A549 (cell line): Measurements from ENCODE around the gene BARX2. TPM values are rescaled to one million over a fixed set of nuclear protein-coding genes. Genes with fewer than 3 reads are reported as not detected.

Source experiments
- ATAC-seq, 2 experiments: fragments of 200-7000 bp in 1 of 2; fragments of >200 bp in 1 of 2; cut with Nextera tagmentation in 1 of 2; cut with Tn5 transposase in 1 of 2; 3 replicates each; pipeline versions ENCODE4 v1.8.0 to v1.9.1; 2018 to 2020; ENCODE audit warnings: mild to moderate bottlenecking in 1 of 2, moderate library complexity in 1 of 2
- CTCF ChIA-PET: fragments of 300-600 bp; sonication (Branson Sonifier 250); formaldehyde crosslinking; extraction: SDS; loops from one replicate; lab custom pipeline; 2021; ENCODE audit warnings: antibody characterized with exemption, inconsistent platforms; lab: Yijun Ruan, JAX
- POLR2A ChIA-PET: fragments of 350-600 bp; formaldehyde crosslinking; extraction: SDS; loops from one replicate; lab custom pipeline; 2021; ENCODE audit warnings: antibody characterized with exemption, inconsistent platforms; lab: Yijun Ruan, JAX
- DNase-seq, 2 experiments: peaks; one replicate each; pipeline versions ENCODE4 v3.0.0 to v3.0.0-alpha.2; 2011 to 2016; ENCODE audit warnings: low read depth in 1 of 2, low spot score in 1 of 2
- FAIRE-seq: peaks from 2 replicates; lab custom pipeline; 2011; peaks lifted over from hg19 to GRCh38; lab: Jason Lieb, UNC
- H3K27ac ChIP-seq, 2 experiments: fragments of >200 bp; sonication (Bioruptor Twin); formaldehyde crosslinking; 3 replicates each; pipeline ENCODE4 v1.5.1; 2016 to 2017
- H3K4me1 ChIP-seq: fragments of >200 bp; sonication (Bioruptor Twin); formaldehyde crosslinking; 3 replicates; pipeline ENCODE4 v1.6.1; 2016
- H3K4me2 ChIP-seq: fragments of >200 bp; sonication (Bioruptor Twin); formaldehyde crosslinking; 3 replicates; pipeline ENCODE4 v1.6.1; 2016
- H3K4me3 ChIP-seq: fragments of >200 bp; sonication (Bioruptor Twin); formaldehyde crosslinking; 3 replicates; pipeline ENCODE4 v1.5.1; 2016
- H3K9me3 ChIP-seq: fragments of >200 bp; sonication (Bioruptor Twin); formaldehyde crosslinking; 3 replicates; pipeline ENCODE4 v1.6.1; 2016
- BCL3 ChIP-seq: fragments of >200 bp; sonication (Bioruptor Twin); formaldehyde crosslinking; IDR thresholded peaks from 3 replicates; pipeline ENCODE4 v1.6.1; 2016
- BHLHE40 ChIP-seq: IDR thresholded peaks from 2 replicates; pipeline ENCODE4 v1.6.1; 2012; ENCODE audit warnings: low read depth, low read length, inconsistent platforms
- CBX8 ChIP-seq: fragments of 200-600 bp; sonication (generic); IDR thresholded peaks from 2 replicates; pipeline ENCODE4 v1.6.1; 2016
- E2F6 ChIP-seq: IDR thresholded peaks from 2 replicates; pipeline ENCODE4 v1.6.1; 2012; ENCODE audit warnings: low read depth, borderline replicate concordance
- EP300 ChIP-seq, 2 experiments: fragments of >200 bp; sonication (Bioruptor Twin); formaldehyde crosslinking; IDR thresholded peaks; 2 replicates in 1 of 2; 3 replicates in 1 of 2; pipeline ENCODE4 v1.6.1; 2016 to 2017
- ESRRA ChIP-seq: fragments of 150-350 bp; IDR thresholded peaks from 2 replicates; pipeline ENCODE4 v1.6.1; 2014; ENCODE audit warnings: mild to moderate bottlenecking, low read length, borderline replicate concordance
- FOSB ChIP-seq: fragments of 250-450 bp; sonication (Bioruptor Pico); IDR thresholded peaks from 2 replicates; pipeline ENCODE4 v1.5.0; 2020; ENCODE audit warnings: mild to moderate bottlenecking, moderate library complexity
- FOSL2 ChIP-seq, 2 experiments: fragments of 450-650 bp in 1 of 2; fragments of >200 bp in 1 of 2; sonication (Bioruptor Twin) in 1 of 2; formaldehyde crosslinking; IDR thresholded peaks; 2 replicates each; pipeline versions ENCODE4 v1.5.0 to v1.6.1; 2016 to 2020; ENCODE audit warnings: mild to moderate bottlenecking in 1 of 2, moderate library complexity in 1 of 2
- FOXS1 ChIP-seq: fragments of 250-450 bp; sonication (Bioruptor Pico); IDR thresholded peaks from 2 replicates; pipeline ENCODE4 v1.5.0; 2020; ENCODE audit warnings: mild to moderate bottlenecking, moderate library complexity
- GATA3 ChIP-seq: IDR thresholded peaks from 2 replicates; pipeline ENCODE4 v1.6.1; 2012; ENCODE audit warnings: borderline replicate concordance
- HDAC2 ChIP-seq: fragments of 200-600 bp; sonication (generic); IDR thresholded peaks from 2 replicates; pipeline ENCODE4 v1.6.1; 2016
- HES2 ChIP-seq: fragments of >200 bp; sonication (Bioruptor Twin); formaldehyde crosslinking; IDR thresholded peaks from 2 replicates; pipeline ENCODE4 v1.6.1; 2016
- HEYL ChIP-seq: fragments of 250-450 bp; sonication (Bioruptor Pico); IDR thresholded peaks from 2 replicates; pipeline ENCODE4 v1.8.0; 2021; ENCODE audit warnings: mild to moderate bottlenecking, moderate library complexity
- HMGXB4 ChIP-seq: fragments of 250-450 bp; sonication (Bioruptor Pico); IDR thresholded peaks from 2 replicates; pipeline ENCODE4 v1.5.0; 2021; ENCODE audit warnings: mild to moderate bottlenecking, moderate library complexity, borderline replicate concordance
- HOXA7 ChIP-seq: fragments of 250-450 bp; sonication (Bioruptor Pico); IDR thresholded peaks from 2 replicates; pipeline ENCODE4 v1.5.0; 2020; ENCODE audit warnings: mild to moderate bottlenecking, moderate library complexity
- JUN ChIP-seq, 2 experiments: fragments of >200 bp; sonication (Bioruptor Twin); formaldehyde crosslinking; IDR thresholded peaks; 2 replicates in 1 of 2; 3 replicates in 1 of 2; pipeline ENCODE4 v1.6.1; 2016 to 2017
- JUNB ChIP-seq: fragments of >200 bp; sonication (Bioruptor Twin); formaldehyde crosslinking; IDR thresholded peaks from 2 replicates; pipeline ENCODE4 v1.6.1; 2016
- KDM1A ChIP-seq: fragments of 200-600 bp; sonication (generic); IDR thresholded peaks from 2 replicates; pipeline ENCODE4 v1.6.1; 2016; ENCODE audit warnings: low read depth, mild to moderate bottlenecking
- KDM5A ChIP-seq: fragments of 200-600 bp; sonication (generic); IDR thresholded peaks from 2 replicates; pipeline ENCODE4 v1.6.1; 2016; ENCODE audit warnings: antibody characterized with exemption, mild to moderate bottlenecking
- MAFK ChIP-seq: fragments of 450-650 bp; IDR thresholded peaks from 2 replicates; pipeline ENCODE4 v1.6.1; 2014; ENCODE audit not compliant: partially characterized antibody
- MAX ChIP-seq: IDR thresholded peaks from 2 replicates; pipeline ENCODE4 v1.6.1; 2012
- MAZ ChIP-seq: fragments of 150-350 bp; IDR thresholded peaks from 2 replicates; pipeline ENCODE4 v1.6.1; 2014; ENCODE audit warnings: antibody characterized with exemption, low read depth, low read length, borderline replicate concordance
- NFE2L2 ChIP-seq: fragments of 150-350 bp; conservative IDR thresholded peaks from 2 replicates; pipeline ENCODE4 v1.6.1; 2014; ENCODE audit warnings: low read length
- NR3C1 ChIP-seq: fragments of >200 bp; sonication (Bioruptor Twin); formaldehyde crosslinking; IDR thresholded peaks from 3 replicates; pipeline ENCODE4 v1.6.1; 2017
- PHF8 ChIP-seq: fragments of 200-600 bp; sonication (generic); IDR thresholded peaks from 2 replicates; pipeline ENCODE4 v1.6.1; 2016; ENCODE audit warnings: low read depth, mild to moderate bottlenecking, antibody characterized with exemption, moderate library complexity, borderline replicate concordance
- POLR2AphosphoS2 ChIP-seq: conservative IDR thresholded peaks from 2 replicates; pipeline ENCODE4 v1.6.1; 2012; ENCODE audit warnings: low read length, improper control_type of control experiment, inconsistent platforms
- RARB ChIP-seq: fragments of 250-450 bp; sonication (Bioruptor Pico); IDR thresholded peaks from 2 replicates; pipeline ENCODE4 v1.8.0; 2021; ENCODE audit warnings: mild to moderate bottlenecking, moderate library complexity
- RFX5 ChIP-seq: fragments of 450-650 bp; IDR thresholded peaks from 2 replicates; pipeline ENCODE4 v1.7.1; 2014; ENCODE audit warnings: antibody characterized with exemption, mild to moderate bottlenecking, moderate library complexity
- SMC3 ChIP-seq: fragments of >200 bp; sonication (Bioruptor Twin); formaldehyde crosslinking; IDR thresholded peaks from 3 replicates; pipeline ENCODE4 v1.6.1; 2018; ENCODE audit warnings: inconsistent platforms
- SREBF2 ChIP-seq: fragments of 450-650 bp; IDR thresholded peaks from 2 replicates; pipeline ENCODE4 v1.6.1; 2014; ENCODE audit warnings: mild to moderate bottlenecking, moderate library complexity
- TFCP2L1 ChIP-seq: fragments of 250-450 bp; sonication (Bioruptor Pico); IDR thresholded peaks from 2 replicates; pipeline ENCODE4 v1.5.0; 2021; ENCODE audit warnings: mild to moderate bottlenecking
- ZSCAN20 ChIP-seq: fragments of 250-450 bp; sonication (Bioruptor Pico); IDR thresholded peaks from 2 replicates; pipeline ENCODE4 v1.8.0; 2022; ENCODE audit warnings: mild to moderate bottlenecking, moderate library complexity
- WGBS: methylation state at CpG from one replicate; pipeline ENCODE4 v1.1.6; 2017; ENCODE audit errors: missing lambda C conversion rate; 5-methylcytosine and 5-hydroxymethylcytosine counted together
- polyA plus RNA-seq, 4 experiments: library from polyadenylated mRNA; depleted of rRNA in 3 of 4; stranded (reverse); fragments of >200 nt; fragmentation: RNase III in 1 of 4; extraction: RNeasy Plus Mini Kit Qiagen cat#74134 plus additional on column Dnase treatment in 1 of 4; gene quantifications; 2 replicates in 3 of 4; 3 replicates in 1 of 4; pipeline ENCODE4 v1.2.3, GENCODE V29; 2011 to 2017

The BARX2 gene
- polyA plus RNA-seq, 2 of the 4 experiments (the other 2 are of a cell fraction), result not detected

- WGBS, result 34% methylated on average over 4 of the region's 4 CpGs
- ATAC-seq (no peak), FAIRE-seq (no peak), DNase-seq (no peak)
- CTCF ChIA-PET, result no interaction called here
- H3K4me1 ChIP-seq, result no peaks in the 10 kb centered on the region
- H3K4me3 ChIP-seq, result no peak overlapping the region
- no peak overlapping the region for H3K27ac ChIP-seq
- no peaks in the 10 kb centered on the region for H3K9me3 ChIP-seq
- POLR2A ChIA-PET, result no interaction called here
- no peak for TF ChIP-seq SMC3
- H3K4me2 ChIP-seq, result no peak overlapping the region
Observed at GRCh38 chr11:129404731-129405130, 29.1 kb downstream of the BARX2 start.

GRCh38 chr11:129408865-129409444 lies 33.3 kb downstream of the BARX2 start:
- 43% methylated on average over 5 of the region's 5 CpGs for WGBS
- no peak for DNase-seq
- ChIA-PET CTCF (no interaction called here), POLR2A (no interaction called here)
- H3K9me3 ChIP-seq, result no peaks in the 10 kb centered on the region
- FAIRE-seq, result no peak
- no peaks in the 10 kb centered on the region for H3K4me1 ChIP-seq
- H3K4me2 ChIP-seq, result no peak overlapping the region
- ATAC-seq, result no peak
- no peak overlapping the region for H3K4me3 ChIP-seq
- no peak for TF ChIP-seq FOXS1 (CRISPR knock-in tag)
- no peak for TF ChIP-seq KDM1A
- TF ChIP-seq PHF8, result no peak
- no peak for TF ChIP-seq RARB (CRISPR knock-in tag)
- no peak for TF ChIP-seq HDAC2
- TF ChIP-seq HOXA7 (CRISPR knock-in tag), result no peak
- TF ChIP-seq FOSB (CRISPR knock-in tag), result no peak
- TF ChIP-seq GATA3, result no peak
- TF ChIP-seq BCL3, result no peak
- TF ChIP-seq FOSL2 (IDR thresholded peaks at IDR 0.05), result no peak
- TF ChIP-seq FOSL2 (CRISPR knock-in tag; IDR thresholded peaks at IDR 0.05), result no peak
- TF ChIP-seq POLR2AphosphoS2, result no peak
- no peak for TF ChIP-seq SMC3
- TF ChIP-seq SREBF2, result no peak
- no peak for TF ChIP-seq HEYL (CRISPR knock-in tag)
- TF ChIP-seq MAFK, result no peak
- TF ChIP-seq NFE2L2, result no peak
- no peak for TF ChIP-seq RFX5
- no peak for TF ChIP-seq ZSCAN20 (CRISPR knock-in tag)
- TF ChIP-seq MAX, result no peak
- H3K27ac ChIP-seq, result no peak overlapping the region

- no peak overlapping the region for H3K4me2 ChIP-seq
- no peak for TF ChIP-seq JUNB
- no peak for TF ChIP-seq ESRRA
- TF ChIP-seq NR3C1, result no peak
- TF ChIP-seq BHLHE40, result no peak
- no peak for TF ChIP-seq EP300 (IDR thresholded peaks at IDR 0.05)
- TF ChIP-seq E2F6, result no peak
- TF ChIP-seq TFCP2L1 (CRISPR knock-in tag), result no peak
- no peak for TF ChIP-seq HOXA7 (CRISPR knock-in tag)
- TF ChIP-seq HMGXB4 (CRISPR knock-in tag), result no peak
- TF ChIP-seq HEYL (CRISPR knock-in tag), result no peak
- TF ChIP-seq PHF8, result no peak
- no peak for TF ChIP-seq JUN (IDR thresholded peaks at IDR 0.05)
- no peak for TF ChIP-seq MAZ
- TF ChIP-seq KDM5A, result no peak
- no peak for TF ChIP-seq NFE2L2
- TF ChIP-seq HES2, result no peak
- no peak for TF ChIP-seq CBX8
- no peaks in the 10 kb centered on the region for H3K9me3 ChIP-seq
- FAIRE-seq (no peak), DNase-seq (no peak), ATAC-seq (no peak)
- WGBS, result 43% methylated on average over 3 of the region's 3 CpGs
- no peaks in the 10 kb centered on the region for H3K4me1 ChIP-seq
- H3K27ac ChIP-seq, result no peak overlapping the region
- POLR2A ChIA-PET, result no interaction called here
- CTCF ChIA-PET, result interaction anchor here (0.9 to 1.0 kb wide), 2 partner anchors 288 to 341 kb away, joined by 3 read pairs; no protein-coding TSS in a partner anchor
- no peak overlapping the region for H3K4me3 ChIP-seq
Observed at GRCh38 chr11:129410395-129410960, 34.8 kb downstream of the BARX2 start.
